GM12874 (cell line): ENCODE results near the gene OSTN.

Experiments used
- TF ChIP-seq, protein P1 (sequence below): IDR thresholded peaks from 2 replicates; pipeline ENCODE4 v1.5.1; 2011; ENCODE audit warnings: low read depth, mild to moderate bottlenecking, control low read depth, low read length, moderate library complexity; ENCODE audit not compliant: insufficient read depth

Gene OSTN

GRCh38 chr3:191217301-191217700 is 18.3 kb downstream of the OSTN start:
- TF ChIP-seq, protein P1, sequence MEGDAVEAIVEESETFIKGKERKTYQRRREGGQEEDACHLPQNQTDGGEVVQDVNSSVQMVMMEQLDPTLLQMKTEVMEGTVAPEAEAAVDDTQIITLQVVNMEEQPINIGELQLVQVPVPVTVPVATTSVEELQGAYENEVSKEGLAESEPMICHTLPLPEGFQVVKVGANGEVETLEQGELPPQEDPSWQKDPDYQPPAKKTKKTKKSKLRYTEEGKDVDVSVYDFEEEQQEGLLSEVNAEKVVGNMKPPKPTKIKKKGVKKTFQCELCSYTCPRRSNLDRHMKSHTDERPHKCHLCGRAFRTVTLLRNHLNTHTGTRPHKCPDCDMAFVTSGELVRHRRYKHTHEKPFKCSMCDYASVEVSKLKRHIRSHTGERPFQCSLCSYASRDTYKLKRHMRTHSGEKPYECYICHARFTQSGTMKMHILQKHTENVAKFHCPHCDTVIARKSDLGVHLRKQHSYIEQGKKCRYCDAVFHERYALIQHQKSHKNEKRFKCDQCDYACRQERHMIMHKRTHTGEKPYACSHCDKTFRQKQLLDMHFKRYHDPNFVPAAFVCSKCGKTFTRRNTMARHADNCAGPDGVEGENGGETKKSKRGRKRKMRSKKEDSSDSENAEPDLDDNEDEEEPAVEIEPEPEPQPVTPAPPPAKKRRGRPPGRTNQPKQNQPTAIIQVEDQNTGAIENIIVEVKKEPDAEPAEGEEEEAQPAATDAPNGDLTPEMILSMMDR, result no peak

- TF ChIP-seq, protein P1, result no peak
Measured at GRCh38 chr3:191220908-191221307, 21.9 kb downstream of the OSTN start.

DNA sequence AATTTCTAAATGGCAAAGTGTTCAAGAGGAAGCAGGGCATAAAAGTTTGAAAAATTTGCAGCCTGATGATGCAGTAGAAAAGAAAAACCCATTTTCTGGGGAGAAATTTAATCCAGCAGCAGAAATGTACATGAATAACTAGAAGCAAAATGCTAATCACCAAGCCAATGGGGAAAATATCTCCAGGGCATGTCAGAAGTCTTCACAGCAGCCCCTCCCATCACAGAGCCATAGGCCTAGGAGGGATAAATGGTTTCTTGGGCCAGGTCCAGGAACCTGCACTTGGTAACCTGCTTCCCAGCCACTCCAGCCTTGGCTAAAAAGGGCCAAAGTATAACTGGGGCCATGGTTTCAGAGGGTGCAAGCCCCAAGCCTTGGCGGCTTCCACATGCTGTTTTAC is 22.6 kb downstream of the OSTN start:
- TF ChIP-seq, protein P1, result no peak

DNA sequence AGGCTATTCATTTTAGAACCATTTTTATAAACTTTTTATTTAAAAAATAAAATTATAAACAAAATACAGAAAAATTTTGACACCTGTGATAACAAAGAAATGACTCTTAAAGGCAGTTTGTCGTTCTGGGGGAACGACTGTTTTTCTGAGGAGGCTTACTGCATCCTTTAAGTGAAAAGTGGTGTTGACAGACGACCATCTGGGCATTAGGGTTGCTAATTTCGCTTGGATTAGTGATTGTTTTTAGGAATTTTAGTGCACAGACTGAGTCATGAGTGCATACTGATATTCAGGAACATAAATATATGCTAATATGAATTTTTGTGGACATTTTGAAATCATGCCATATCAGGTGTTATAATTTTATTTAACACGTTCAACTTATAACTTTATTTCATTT is 28.5 kb downstream of the OSTN start:
- TF ChIP-seq, protein P1, result no peak

- TF ChIP-seq, protein P1, result no peak
Measured at GRCh38 chr3:191234216-191234615, 35.2 kb downstream of the OSTN start.

DNA sequence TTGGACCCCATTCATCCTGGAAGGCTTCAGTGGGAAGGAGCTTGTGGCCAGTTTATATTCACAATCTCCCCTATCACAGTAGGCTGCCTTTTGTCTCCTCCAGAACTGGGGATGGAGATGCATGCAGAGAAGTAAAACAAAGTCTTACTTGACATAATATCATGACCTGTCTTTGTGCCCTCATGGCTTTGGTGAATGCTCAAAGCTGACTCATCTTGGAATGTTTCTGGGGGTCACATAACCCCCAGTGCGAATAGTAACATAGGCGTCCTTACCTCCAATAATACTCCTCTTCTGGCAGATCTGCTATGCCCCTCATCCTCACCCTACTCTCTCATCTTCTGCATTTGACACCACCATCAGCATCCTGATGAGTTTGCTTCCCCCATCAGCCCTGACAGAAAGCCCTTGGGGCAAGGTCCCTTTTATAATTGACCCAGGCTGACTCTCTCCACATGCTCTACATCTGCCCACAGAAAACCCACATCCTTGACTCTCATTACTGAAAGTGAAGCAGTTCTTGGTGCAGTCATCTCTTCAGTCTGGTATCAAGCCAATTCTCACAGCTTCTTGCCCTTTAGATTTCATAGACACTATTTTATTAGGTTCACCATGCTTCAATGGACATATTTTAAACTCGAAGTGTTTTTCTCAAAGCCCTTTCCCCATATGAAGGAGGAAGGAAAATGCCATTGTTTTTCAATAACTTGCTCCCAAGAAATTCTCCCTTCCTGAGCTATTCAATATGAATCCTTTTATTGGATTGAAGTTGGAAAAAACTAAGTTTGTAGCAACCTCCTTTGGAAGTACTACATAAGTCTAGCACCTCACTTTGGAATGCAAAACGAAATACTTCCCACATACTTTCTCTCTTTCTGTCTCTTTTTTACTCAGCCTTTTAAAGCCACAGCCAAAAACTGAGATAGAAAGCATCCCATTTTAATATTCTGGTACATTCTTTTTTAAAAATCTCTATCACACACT is 36.6 kb downstream of the OSTN start:
- TF ChIP-seq, protein P1, result no peak

- TF ChIP-seq, protein P1, result no peak
Measured at GRCh38 chr3:191236646-191237045, 37.6 kb downstream of the OSTN start.
